ENCODE measurements around the gene CS.

GRCh38 chr12:56255671-56256070 lies 44.5 kb downstream of the CS start:
- TF ChIP-seq CTCF (IDR thresholded peaks at IDR 0.05; ENCODE audit: insufficient read depth, low read depth, low read length) = no peak
- no peak for TF ChIP-seq EZH2 (IDR thresholded peaks at IDR 0.05; ENCODE audit: insufficient read depth, low read length)

All from astrocyte (in vitro differentiated cells and primary cell).